A673 (cell line): Measurements from ENCODE around the gene SPATA25. TPM values are rescaled to one million over a fixed set of nuclear protein-coding genes. Genes with fewer than 3 reads are reported as not detected.

Experiments
- BruUV-seq: library from RNA; stranded (reverse); fragments of 400-500 nt; replicated peaks from 2 replicates; lab custom pipeline; 2021; lab: Mats Ljungman, UMichigan
- CTCF ChIA-PET: fragments of 300-600 bp; sonication (Branson Sonifier 250); formaldehyde crosslinking; loops from one replicate; lab custom pipeline; 2022; ENCODE audit warnings: antibody characterized with exemption; lab: Charles Lee
- POLR2A ChIA-PET: fragments of 300-600 bp; sonication (Branson Sonifier 250); formaldehyde crosslinking; loops from one replicate; lab custom pipeline; 2022; ENCODE audit warnings: antibody characterized with exemption; ENCODE audit not compliant: low non-redundant PET; lab: Charles Lee
- DNase-seq: peaks from one replicate; pipeline ENCODE4 v3.0.0-alpha.2; 2015; ENCODE audit warnings: low spot score
- H3K27ac ChIP-seq: fragments of 200-600 bp; sonication (generic); 2 replicates; pipeline ENCODE4 v1.5.1; 2016; ENCODE audit warnings: mixed run types, low read depth, mild to moderate bottlenecking, mixed read lengths, antibody characterized with exemption, low read length; ENCODE audit not compliant: poor library complexity, severe bottlenecking
- H3K27me3 ChIP-seq: fragments of 200-600 bp; sonication (generic); replicated peaks from 2 replicates; pipeline ENCODE4 v1.6.1; 2017; ENCODE audit warnings: mixed run types, low read depth, mild to moderate bottlenecking, mixed read lengths, antibody characterized with exemption, low read length; ENCODE audit not compliant: insufficient read depth, poor library complexity
- H3K36me3 ChIP-seq: fragments of 200-600 bp; sonication (generic); 2 replicates; pipeline ENCODE4 v1.6.1; 2016; ENCODE audit warnings: mixed run types, mild to moderate bottlenecking, mixed read lengths, antibody characterized with exemption, low read length; ENCODE audit not compliant: insufficient read depth, poor library complexity, severe bottlenecking
- H3K4me1 ChIP-seq: fragments of 200-600 bp; sonication (generic); 2 replicates; pipeline ENCODE4 v1.6.1; 2017; ENCODE audit warnings: mixed run types, mild to moderate bottlenecking, mixed read lengths, antibody characterized with exemption, low read length; ENCODE audit not compliant: insufficient read depth, poor library complexity, severe bottlenecking
- H3K4me3 ChIP-seq: fragments of 200-600 bp; sonication (generic); 2 replicates; pipeline ENCODE4 v1.5.1; 2016; ENCODE audit warnings: low read depth, mixed run types, mild to moderate bottlenecking, mixed read lengths, low read length; ENCODE audit not compliant: poor library complexity, severe bottlenecking
- H3K9me3 ChIP-seq: fragments of 200-600 bp; sonication (generic); 2 replicates; pipeline ENCODE4 v1.6.1; 2016; ENCODE audit warnings: mixed run types, low read depth, mild to moderate bottlenecking, mixed read lengths, antibody characterized with exemption, low read length; ENCODE audit not compliant: poor library complexity, severe bottlenecking
- EZH2 ChIP-seq: fragments of 200-600 bp; sonication (generic); IDR thresholded peaks from 2 replicates; pipeline ENCODE4 v1.6.1; 2017; ENCODE audit warnings: borderline replicate concordance, low read depth, mild to moderate bottlenecking, mixed read lengths, antibody characterized with exemption, low read length; ENCODE audit not compliant: poor library complexity, severe bottlenecking
- intact Hi-C: fragments of 100-400 bp; cut with micrococcal nuclease; formaldehyde crosslinking; loops from one replicate; pipeline ENCODE4 v1.10.0; 2022; ENCODE audit not compliant: unreplicated experiment
- total RNA-seq: library from RNA; stranded (reverse); gene quantifications from 2 replicates; pipeline ENCODE4 v1.2.3, GENCODE V29; 2021
- TF ChIP-seq, protein P1 (sequence below): fragments of 300-800, 200-600 bp; sonication (generic); conservative IDR thresholded peaks from 2 replicates; pipeline ENCODE4 v1.5.1; 2017; ENCODE audit warnings: low read depth, mild to moderate bottlenecking, antibody characterized with exemption, low read length, moderate library complexity, mixed read lengths

The SPATA25 gene
- total RNA-seq, 1 experiment from 2014 or later: 1.9 TPM

DNA sequence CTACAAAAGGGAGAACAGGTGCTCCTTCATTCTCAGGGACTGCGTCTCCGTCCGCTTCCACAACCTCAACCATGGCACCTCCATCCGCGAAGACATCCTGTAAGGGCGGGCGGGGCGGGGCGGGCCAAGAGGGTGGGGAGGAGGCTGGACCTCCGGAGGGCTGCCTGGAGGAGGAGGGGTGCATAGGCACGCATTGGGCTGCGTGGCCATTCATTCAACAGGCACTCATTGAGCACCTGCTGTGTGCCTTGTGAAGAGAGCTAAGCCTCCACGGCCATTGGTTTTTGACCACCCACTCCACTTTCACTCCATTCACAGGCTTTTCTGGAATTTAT lies 29.6 kb downstream of the SPATA25 start:
- CTCF ChIA-PET: no interaction called here
- TF ChIP-seq, protein P1, sequence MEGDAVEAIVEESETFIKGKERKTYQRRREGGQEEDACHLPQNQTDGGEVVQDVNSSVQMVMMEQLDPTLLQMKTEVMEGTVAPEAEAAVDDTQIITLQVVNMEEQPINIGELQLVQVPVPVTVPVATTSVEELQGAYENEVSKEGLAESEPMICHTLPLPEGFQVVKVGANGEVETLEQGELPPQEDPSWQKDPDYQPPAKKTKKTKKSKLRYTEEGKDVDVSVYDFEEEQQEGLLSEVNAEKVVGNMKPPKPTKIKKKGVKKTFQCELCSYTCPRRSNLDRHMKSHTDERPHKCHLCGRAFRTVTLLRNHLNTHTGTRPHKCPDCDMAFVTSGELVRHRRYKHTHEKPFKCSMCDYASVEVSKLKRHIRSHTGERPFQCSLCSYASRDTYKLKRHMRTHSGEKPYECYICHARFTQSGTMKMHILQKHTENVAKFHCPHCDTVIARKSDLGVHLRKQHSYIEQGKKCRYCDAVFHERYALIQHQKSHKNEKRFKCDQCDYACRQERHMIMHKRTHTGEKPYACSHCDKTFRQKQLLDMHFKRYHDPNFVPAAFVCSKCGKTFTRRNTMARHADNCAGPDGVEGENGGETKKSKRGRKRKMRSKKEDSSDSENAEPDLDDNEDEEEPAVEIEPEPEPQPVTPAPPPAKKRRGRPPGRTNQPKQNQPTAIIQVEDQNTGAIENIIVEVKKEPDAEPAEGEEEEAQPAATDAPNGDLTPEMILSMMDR: no peak
- TF ChIP-seq EZH2: no peak
- BruUV-seq: no TSS peak
- intact Hi-C loops: no loop called here
- POLR2A ChIA-PET: interaction anchor here (0.5 kb wide), 1 partner anchor 8 kb away, joined by 5 read pairs; no protein-coding TSS in a partner anchor
- Histone ChIP-seq H3K4me3 (peak overlapping the region; percentile 78), H3K27me3 (no peaks in the 10 kb centered on the region), H3K27ac (no peak overlapping the region), H3K4me1 (peaks cover 5% of the 10 kb centered on the region), H3K36me3 (no peaks in the 10 kb centered on the region), H3K9me3 (no peaks in the 10 kb centered on the region)
- DNase-seq: peak; percentile 29

DNA sequence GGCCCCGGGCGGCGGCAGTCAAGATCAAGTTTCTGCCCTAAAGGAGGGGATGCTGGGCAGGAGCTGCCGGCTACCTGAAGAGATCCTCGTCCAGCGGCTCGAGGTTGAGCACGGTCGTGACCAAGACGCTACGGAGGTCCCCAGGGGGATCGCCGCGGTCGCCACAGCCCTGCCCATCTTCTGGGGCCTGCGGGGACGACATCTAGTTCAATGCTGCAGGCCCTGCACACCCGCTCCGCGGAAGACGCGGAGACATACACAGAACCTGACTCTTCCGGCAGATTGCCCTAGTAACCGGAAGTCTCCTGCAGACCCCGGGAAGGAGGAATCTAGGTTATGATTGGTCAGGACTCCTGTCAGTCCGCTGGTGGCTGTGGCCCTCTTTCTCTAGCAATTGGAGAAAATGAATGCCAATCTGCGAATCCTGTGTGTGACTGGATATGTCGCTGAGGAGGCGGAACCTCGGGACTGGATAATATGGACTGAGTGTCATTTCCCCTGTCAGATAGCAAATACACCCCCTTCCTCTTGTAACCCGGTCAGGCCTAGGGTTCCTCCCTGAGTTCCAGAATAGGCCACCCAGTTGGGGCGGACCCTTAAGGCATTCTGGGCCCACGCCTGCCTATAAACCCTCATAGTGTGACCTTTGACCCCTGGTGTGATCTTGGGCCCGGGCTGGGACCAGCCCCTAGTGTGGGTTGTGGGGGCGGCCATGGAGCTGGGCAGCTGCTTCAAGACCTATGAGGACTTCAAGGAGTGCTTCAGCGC lies 30.1 kb downstream of the SPATA25 start, which contains the start of the genes ACOT8 and ZSWIM3:
TSS of gene ACOT8 (minus strand) at position 279 of the 768 bp plus-strand sequence. CDS start at position 202, 77 bp downstream.
TSS of gene ZSWIM3 (plus strand) at position 501 of the 768 bp plus-strand sequence. CDS start at position 713, 212 bp downstream.
- peak within 1 kb of the TSS; percentile 69 for H3K27ac ChIP-seq
- H3K4me1 ChIP-seq: peaks cover 5% of the 10 kb centered on the region
- H3K4me3 ChIP-seq: peak within 1 kb of the TSS; percentile 78
- no TSS peak for BruUV-seq
- no peak for TF ChIP-seq EZH2
- TF ChIP-seq, protein P1: no peak
- no peaks in the 10 kb centered on the region for H3K36me3 ChIP-seq
- intact Hi-C loops: no loop called here
- H3K27me3 ChIP-seq: no peaks in the 10 kb centered on the region
- DNase-seq: peak; percentile 100
- ChIA-PET CTCF (no interaction called here), POLR2A (no interaction called here)
- H3K9me3 ChIP-seq: no peaks in the 10 kb centered on the region

- Histone ChIP-seq H3K4me1 (peaks cover 5% of the 10 kb centered on the region), H3K27ac (no peak overlapping the region), H3K4me3 (no peak overlapping the region), H3K27me3 (no peaks in the 10 kb centered on the region), H3K36me3 (no peaks in the 10 kb centered on the region), H3K9me3 (no peaks in the 10 kb centered on the region)
- no peak for TF ChIP-seq EZH2
- TF ChIP-seq, protein P1: no peak
- no peak for DNase-seq
- intact Hi-C loops: no loop called here
- POLR2A ChIA-PET: no interaction called here
- no TSS peak for BruUV-seq
- CTCF ChIA-PET: no interaction called here
Measured at GRCh38 chr20:45853484-45853883, 33.9 kb downstream of the SPATA25 start.
